WTC11 (cell line): Measurements from ENCODE around the gene LPCAT1. TPM values are rescaled to one million over a fixed set of nuclear protein-coding genes. Genes with fewer than 3 reads are reported as not detected.

Source experiments
- ATAC-seq: fragments of 200-7000 bp; cut with Tn5 transposase; 2 replicates; pipeline ENCODE4 v1.10.0; 2021; ENCODE audit warnings: mild to moderate bottlenecking, moderate library complexity
- CTCF ChIA-PET: fragments of 300-600 bp; sonication (Branson Sonifier 250); formaldehyde crosslinking; loops from one replicate; lab custom pipeline; 2021; ENCODE audit warnings: antibody characterized with exemption; lab: Charles Lee
- POLR2A ChIA-PET: fragments of 350-600 bp; sonication (Branson Sonifier 250); formaldehyde crosslinking; loops from one replicate; lab custom pipeline; 2021; ENCODE audit warnings: antibody characterized with exemption; lab: Charles Lee
- DNase-seq: peaks from one replicate; pipeline ENCODE4 v3.0.0; 2021; ENCODE audit warnings: low spot score
- H3K27ac Mint-ChIP-seq: 2 replicates; pipeline ENCODE4 v1.8.0; 2021; ENCODE audit warnings: mixed read lengths
- H3K27me3 Mint-ChIP-seq: 2 replicates; pipeline ENCODE4 v1.8.0; 2021; ENCODE audit warnings: low read depth, mild to moderate bottlenecking, moderate library complexity, mixed read lengths
- H3K36me3 Mint-ChIP-seq: 2 replicates; pipeline ENCODE4 v1.8.0; 2021; ENCODE audit warnings: mixed read lengths
- H3K4me1 Mint-ChIP-seq: 2 replicates; pipeline ENCODE4 v1.8.0; 2022; ENCODE audit warnings: mixed read lengths
- H3K4me3 Mint-ChIP-seq: 2 replicates; pipeline ENCODE4 v1.8.0; 2021; ENCODE audit warnings: mild to moderate bottlenecking, moderate library complexity, mixed read lengths
- H3K9me3 Mint-ChIP-seq: 2 replicates; pipeline ENCODE4 v1.8.0; 2021; ENCODE audit warnings: mixed read lengths
- ATF6 ChIP-seq: sonication (generic); formaldehyde crosslinking; IDR thresholded peaks from 2 replicates; pipeline ENCODE4 v1.8.1; 2023; ENCODE audit warnings: mild to moderate bottlenecking, missing genetic modification reagents
- CREB1 ChIP-seq: sonication (generic); formaldehyde crosslinking; IDR thresholded peaks from 2 replicates; pipeline ENCODE4 v1.8.0; 2023; ENCODE audit warnings: mild to moderate bottlenecking, missing genetic modification reagents
- FOXK1 ChIP-seq: sonication (generic); formaldehyde crosslinking; IDR thresholded peaks from 2 replicates; pipeline ENCODE4 v1.8.0; 2022; ENCODE audit warnings: mild to moderate bottlenecking, moderate library complexity, missing genetic modification reagents
- FOXP1 ChIP-seq: sonication (generic); formaldehyde crosslinking; IDR thresholded peaks from 2 replicates; pipeline ENCODE4 v1.8.0; 2022; ENCODE audit warnings: missing genetic modification reagents, mild to moderate bottlenecking, moderate library complexity, borderline replicate concordance
- GABPB1 ChIP-seq: sonication (generic); formaldehyde crosslinking; IDR thresholded peaks from 2 replicates; pipeline ENCODE4 v1.8.1; 2023; ENCODE audit warnings: mild to moderate bottlenecking, missing genetic modification reagents
- KAT7 ChIP-seq: sonication (generic); formaldehyde crosslinking; IDR thresholded peaks from 2 replicates; pipeline ENCODE4 v1.8.1; 2023; ENCODE audit warnings: missing genetic modification reagents, mild to moderate bottlenecking, borderline replicate concordance
- NFATC4 ChIP-seq: fragments of 250-450 bp; sonication (Bioruptor Pico); IDR thresholded peaks from 2 replicates; pipeline ENCODE4 v1.9.0; 2021; ENCODE audit warnings: mild to moderate bottlenecking
- SP1 ChIP-seq: sonication (generic); formaldehyde crosslinking; conservative IDR thresholded peaks from 2 replicates; pipeline ENCODE4 v1.8.1; 2022; ENCODE audit warnings: missing genetic modification reagents
- ZBTB43 ChIP-seq: sonication (generic); formaldehyde crosslinking; IDR thresholded peaks from 2 replicates; pipeline ENCODE4 v1.8.1; 2023; ENCODE audit warnings: mild to moderate bottlenecking, missing genetic modification reagents
- ZNF121 ChIP-seq: sonication (generic); formaldehyde crosslinking; IDR thresholded peaks from 2 replicates; pipeline ENCODE4 v1.8.0; 2023; ENCODE audit warnings: missing genetic modification reagents
- ZNF138 ChIP-seq: sonication (generic); formaldehyde crosslinking; conservative IDR thresholded peaks from 2 replicates; pipeline ENCODE4 v1.8.1; 2022; ENCODE audit warnings: mild to moderate bottlenecking, moderate library complexity, missing genetic modification reagents
- ZNF263 ChIP-seq: sonication (generic); formaldehyde crosslinking; IDR thresholded peaks from 2 replicates; pipeline ENCODE4 v1.8.1; 2022; ENCODE audit warnings: low read depth, mild to moderate bottlenecking, moderate library complexity, missing genetic modification reagents
- ZNF416 ChIP-seq: fragments of 250-450 bp; sonication (Bioruptor Pico); IDR thresholded peaks from 2 replicates; pipeline ENCODE4 v1.9.0; 2021; ENCODE audit warnings: mild to moderate bottlenecking, inconsistent platforms
- ZNF512 ChIP-seq: sonication (generic); formaldehyde crosslinking; IDR thresholded peaks from 2 replicates; pipeline ENCODE4 v1.8.1; 2022; ENCODE audit warnings: missing genetic modification reagents, borderline replicate concordance
- total RNA-seq: library from RNA; stranded (reverse); gene quantifications from 3 replicates; pipeline ENCODE4 v1.2.3, GENCODE V29; 2021
- TF ChIP-seq, protein P1 (sequence below): sonication (generic); formaldehyde crosslinking; IDR thresholded peaks from 2 replicates; pipeline ENCODE4 v1.8.1; 2023; ENCODE audit warnings: mild to moderate bottlenecking, missing genetic modification reagents, moderate library complexity
- TF ChIP-seq, protein P2 (sequence below): sonication (generic); formaldehyde crosslinking; IDR thresholded peaks from 2 replicates; pipeline ENCODE4 v1.8.0; 2022; ENCODE audit warnings: mild to moderate bottlenecking, missing genetic modification reagents
- TF ChIP-seq, protein P3 (sequence below): sonication (generic); formaldehyde crosslinking; IDR thresholded peaks from 2 replicates; pipeline ENCODE4 v1.8.0; 2022; ENCODE audit warnings: missing genetic modification reagents
- TF ChIP-seq, protein P4 (sequence below): sonication (generic); formaldehyde crosslinking; IDR thresholded peaks from 2 replicates; pipeline ENCODE4 v1.8.0; 2023; ENCODE audit warnings: mild to moderate bottlenecking, missing genetic modification reagents

The LPCAT1 gene
- total RNA-seq, 1 experiment from 2014 or later = 206 TPM

- peaks cover 16% of the 10 kb centered on the region for H3K4me1 Mint-ChIP-seq
- TF ChIP-seq ZNF138 (CRISPR knock-in tag) = no peak
- TF ChIP-seq, protein P1, sequence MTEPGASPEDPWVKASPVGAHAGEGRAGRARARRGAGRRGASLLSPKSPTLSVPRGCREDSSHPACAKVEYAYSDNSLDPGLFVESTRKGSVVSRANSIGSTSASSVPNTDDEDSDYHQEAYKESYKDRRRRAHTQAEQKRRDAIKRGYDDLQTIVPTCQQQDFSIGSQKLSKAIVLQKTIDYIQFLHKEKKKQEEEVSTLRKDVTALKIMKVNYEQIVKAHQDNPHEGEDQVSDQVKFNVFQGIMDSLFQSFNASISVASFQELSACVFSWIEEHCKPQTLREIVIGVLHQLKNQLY (CRISPR knock-in tag) = no peak
- TF ChIP-seq SP1 = no peak
- no peak for TF ChIP-seq ZBTB43 (CRISPR knock-in tag)
- TF ChIP-seq CREB1 (CRISPR knock-in tag) = no peak
- no peak for TF ChIP-seq GABPB1 (CRISPR knock-in tag)
- TF ChIP-seq, protein P2, sequence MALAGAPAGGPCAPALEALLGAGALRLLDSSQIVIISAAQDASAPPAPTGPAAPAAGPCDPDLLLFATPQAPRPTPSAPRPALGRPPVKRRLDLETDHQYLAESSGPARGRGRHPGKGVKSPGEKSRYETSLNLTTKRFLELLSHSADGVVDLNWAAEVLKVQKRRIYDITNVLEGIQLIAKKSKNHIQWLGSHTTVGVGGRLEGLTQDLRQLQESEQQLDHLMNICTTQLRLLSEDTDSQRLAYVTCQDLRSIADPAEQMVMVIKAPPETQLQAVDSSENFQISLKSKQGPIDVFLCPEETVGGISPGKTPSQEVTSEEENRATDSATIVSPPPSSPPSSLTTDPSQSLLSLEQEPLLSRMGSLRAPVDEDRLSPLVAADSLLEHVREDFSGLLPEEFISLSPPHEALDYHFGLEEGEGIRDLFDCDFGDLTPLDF = no peak
- TF ChIP-seq KAT7 = no peak
- TF ChIP-seq FOXK1 = no peak
- no peak for TF ChIP-seq ZNF416 (CRISPR knock-in tag)
- TF ChIP-seq, protein P3, sequence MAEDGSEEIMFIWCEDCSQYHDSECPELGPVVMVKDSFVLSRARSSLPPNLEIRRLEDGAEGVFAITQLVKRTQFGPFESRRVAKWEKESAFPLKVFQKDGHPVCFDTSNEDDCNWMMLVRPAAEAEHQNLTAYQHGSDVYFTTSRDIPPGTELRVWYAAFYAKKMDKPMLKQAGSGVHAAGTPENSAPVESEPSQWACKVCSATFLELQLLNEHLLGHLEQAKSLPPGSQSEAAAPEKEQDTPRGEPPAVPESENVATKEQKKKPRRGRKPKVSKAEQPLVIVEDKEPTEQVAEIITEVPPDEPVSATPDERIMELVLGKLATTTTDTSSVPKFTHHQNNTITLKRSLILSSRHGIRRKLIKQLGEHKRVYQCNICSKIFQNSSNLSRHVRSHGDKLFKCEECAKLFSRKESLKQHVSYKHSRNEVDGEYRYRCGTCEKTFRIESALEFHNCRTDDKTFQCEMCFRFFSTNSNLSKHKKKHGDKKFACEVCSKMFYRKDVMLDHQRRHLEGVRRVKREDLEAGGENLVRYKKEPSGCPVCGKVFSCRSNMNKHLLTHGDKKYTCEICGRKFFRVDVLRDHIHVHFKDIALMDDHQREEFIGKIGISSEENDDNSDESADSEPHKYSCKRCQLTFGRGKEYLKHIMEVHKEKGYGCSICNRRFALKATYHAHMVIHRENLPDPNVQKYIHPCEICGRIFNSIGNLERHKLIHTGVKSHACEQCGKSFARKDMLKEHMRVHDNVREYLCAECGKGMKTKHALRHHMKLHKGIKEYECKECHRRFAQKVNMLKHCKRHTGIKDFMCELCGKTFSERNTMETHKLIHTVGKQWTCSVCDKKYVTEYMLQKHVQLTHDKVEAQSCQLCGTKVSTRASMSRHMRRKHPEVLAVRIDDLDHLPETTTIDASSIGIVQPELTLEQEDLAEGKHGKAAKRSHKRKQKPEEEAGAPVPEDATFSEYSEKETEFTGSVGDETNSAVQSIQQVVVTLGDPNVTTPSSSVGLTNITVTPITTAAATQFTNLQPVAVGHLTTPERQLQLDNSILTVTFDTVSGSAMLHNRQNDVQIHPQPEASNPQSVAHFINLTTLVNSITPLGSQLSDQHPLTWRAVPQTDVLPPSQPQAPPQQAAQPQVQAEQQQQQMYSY (CRISPR knock-in tag) = no peak
- no peak for TF ChIP-seq ZNF512
- no peak for TF ChIP-seq FOXP1
- TF ChIP-seq ATF6 (CRISPR knock-in tag) = no peak
- TF ChIP-seq ZNF263 = no peak
- TF ChIP-seq NFATC4 (CRISPR knock-in tag) = no peak
- TF ChIP-seq, protein P4, sequence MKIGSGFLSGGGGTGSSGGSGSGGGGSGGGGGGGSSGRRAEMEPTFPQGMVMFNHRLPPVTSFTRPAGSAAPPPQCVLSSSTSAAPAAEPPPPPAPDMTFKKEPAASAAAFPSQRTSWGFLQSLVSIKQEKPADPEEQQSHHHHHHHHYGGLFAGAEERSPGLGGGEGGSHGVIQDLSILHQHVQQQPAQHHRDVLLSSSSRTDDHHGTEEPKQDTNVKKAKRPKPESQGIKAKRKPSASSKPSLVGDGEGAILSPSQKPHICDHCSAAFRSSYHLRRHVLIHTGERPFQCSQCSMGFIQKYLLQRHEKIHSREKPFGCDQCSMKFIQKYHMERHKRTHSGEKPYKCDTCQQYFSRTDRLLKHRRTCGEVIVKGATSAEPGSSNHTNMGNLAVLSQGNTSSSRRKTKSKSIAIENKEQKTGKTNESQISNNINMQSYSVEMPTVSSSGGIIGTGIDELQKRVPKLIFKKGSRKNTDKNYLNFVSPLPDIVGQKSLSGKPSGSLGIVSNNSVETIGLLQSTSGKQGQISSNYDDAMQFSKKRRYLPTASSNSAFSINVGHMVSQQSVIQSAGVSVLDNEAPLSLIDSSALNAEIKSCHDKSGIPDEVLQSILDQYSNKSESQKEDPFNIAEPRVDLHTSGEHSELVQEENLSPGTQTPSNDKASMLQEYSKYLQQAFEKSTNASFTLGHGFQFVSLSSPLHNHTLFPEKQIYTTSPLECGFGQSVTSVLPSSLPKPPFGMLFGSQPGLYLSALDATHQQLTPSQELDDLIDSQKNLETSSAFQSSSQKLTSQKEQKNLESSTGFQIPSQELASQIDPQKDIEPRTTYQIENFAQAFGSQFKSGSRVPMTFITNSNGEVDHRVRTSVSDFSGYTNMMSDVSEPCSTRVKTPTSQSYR (CRISPR knock-in tag) = no peak
- TF ChIP-seq ZNF121 = no peak
- peak; percentile 6 for DNase-seq
- peaks cover 4% of the 10 kb centered on the region; the same call in 1 of the 2 replicates for H3K9me3 Mint-ChIP-seq
- H3K36me3 Mint-ChIP-seq = peaks cover under 1% of the 10 kb centered on the region; the same call in 1 of the 2 replicates
- ATAC-seq = no peak
- ChIA-PET CTCF (interaction anchor here (1.0 kb wide), 1 partner anchor 75 kb away, joined by 4 read pairs; no protein-coding TSS in a partner anchor), POLR2A (no interaction called here)
- H3K4me3 Mint-ChIP-seq = no peak overlapping the region
- no peaks in the 10 kb centered on the region; the same call in 1 of the 2 replicates for H3K27me3 Mint-ChIP-seq
- no peak overlapping the region for H3K27ac Mint-ChIP-seq
Measured at GRCh38 chr5:1526190-1526631, 2.5 kb upstream of the LPCAT1 start.
